LNCAP (cell line): Measurements from ENCODE around the gene SLC12A8.

Experiments used
- CTCF ChIP-seq: fragments of 450-650 bp; IDR thresholded peaks from 2 replicates; pipeline ENCODE4 v1.5.1; 2017; ENCODE audit warnings: mild to moderate bottlenecking

SLC12A8 gene

DNA sequence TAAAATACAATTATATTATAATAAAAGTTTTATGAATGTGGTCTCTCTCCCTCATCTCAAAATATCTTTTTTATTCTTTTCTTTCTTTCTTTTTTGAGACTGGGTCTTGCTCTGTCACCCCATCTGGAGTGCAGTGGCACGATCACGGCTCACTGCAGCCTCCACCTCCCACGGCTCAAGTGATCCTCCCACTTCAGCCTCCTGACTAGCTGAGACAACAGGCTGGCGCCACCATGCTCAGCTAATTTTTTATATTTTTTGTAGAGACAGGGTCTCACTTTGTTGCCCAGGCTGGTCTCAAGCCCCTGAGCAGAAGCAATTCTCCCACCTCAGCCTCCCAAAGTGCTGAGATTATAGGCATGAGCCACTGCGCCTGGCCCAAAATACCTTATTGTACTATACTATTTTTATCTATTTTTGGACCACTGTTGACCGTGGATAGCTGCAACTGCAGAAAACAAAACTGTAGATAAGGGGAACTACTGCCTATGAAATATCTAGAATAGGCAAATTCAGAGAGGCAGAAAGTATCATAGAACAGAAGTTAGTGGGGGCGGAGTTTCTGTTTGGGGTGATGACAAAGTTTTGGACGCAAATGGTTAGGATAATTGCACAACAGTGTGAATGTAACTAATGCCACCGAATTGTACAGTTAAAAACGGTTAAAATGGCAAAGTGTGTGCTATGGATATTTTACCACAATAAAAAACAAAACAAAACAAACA is 66.6 kb downstream of the SLC12A8 start:
- TF ChIP-seq CTCF = no peak

GRCh38 chr3:125144653-125145314 is 67.8 kb downstream of the SLC12A8 start:
- TF ChIP-seq CTCF = no peak

DNA sequence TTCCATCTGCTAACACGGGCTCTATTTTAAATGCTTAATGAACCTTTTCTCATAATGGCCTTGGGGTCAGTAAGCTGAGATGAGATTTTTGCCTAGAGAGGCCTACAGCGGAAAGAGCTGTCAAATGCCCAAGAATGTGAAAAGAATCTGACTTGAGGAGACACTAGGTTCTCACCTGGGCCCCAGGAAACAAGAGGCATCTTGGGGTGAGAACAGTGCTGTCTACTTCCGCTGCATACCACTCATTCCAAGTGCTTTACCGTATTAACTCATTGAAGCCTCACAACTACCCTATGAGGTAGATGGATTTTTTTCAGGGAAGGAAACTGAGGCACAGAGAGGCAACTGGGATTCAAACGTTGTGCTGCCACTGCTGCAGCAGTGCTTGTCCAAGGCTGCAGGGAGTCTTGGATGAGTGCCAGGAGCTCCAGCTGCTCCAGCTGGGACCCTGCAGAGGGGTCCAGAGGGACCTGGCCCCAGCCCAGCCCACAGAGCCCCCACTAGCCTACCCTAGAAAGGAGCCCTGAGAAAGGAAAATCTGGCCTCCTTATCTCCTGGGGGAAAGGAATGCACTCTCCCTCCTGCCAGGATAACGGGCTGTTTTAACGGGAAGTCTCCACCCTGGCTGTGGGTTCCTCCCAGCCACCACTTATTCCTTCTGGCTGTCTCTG is 68.4 kb downstream of the SLC12A8 start:
- TF ChIP-seq CTCF = no peak

DNA sequence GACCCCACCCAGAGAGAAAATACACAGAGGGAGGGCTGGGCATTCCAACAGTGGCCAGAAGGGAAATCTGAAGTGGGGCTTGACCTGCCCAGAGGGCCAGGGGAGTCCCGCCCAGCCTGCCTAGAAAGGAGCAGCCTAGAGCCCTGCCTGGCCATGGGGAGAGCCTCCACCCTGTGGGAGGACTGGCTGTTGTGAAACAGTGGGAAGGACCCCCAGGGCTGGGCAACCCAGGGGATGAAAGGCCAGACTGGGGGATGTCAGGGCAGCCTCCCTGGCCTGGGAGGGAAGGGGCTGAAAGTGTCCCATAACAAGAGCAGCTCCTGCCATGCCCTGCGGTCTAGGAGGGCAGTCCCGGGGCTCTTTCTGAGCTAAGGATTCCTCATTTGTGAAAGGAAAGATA is 69.0 kb downstream of the SLC12A8 start:
- TF ChIP-seq CTCF = no peak

DNA sequence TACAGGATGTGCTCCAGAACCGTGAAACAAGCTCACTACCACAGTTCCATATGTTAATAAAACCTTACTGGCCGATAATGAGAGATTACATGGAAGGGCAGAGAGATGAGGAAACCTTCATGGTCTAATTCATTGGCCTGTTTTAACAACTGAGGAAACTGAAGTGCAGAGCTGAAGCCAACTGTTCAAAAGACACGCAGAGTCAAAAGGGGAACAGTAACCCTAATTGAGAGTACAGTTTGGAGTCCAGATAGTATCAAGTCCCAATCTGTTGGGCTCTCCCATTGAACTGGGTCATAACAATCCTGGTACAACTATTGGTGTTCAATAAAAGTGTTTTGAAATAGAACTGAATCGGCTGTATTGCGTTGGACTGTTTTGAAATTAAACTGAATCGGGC is 69.6 kb downstream of the SLC12A8 start:
- no peak for TF ChIP-seq CTCF

GRCh38 chr3:125142420-125142778 is 70.1 kb downstream of the SLC12A8 start:
- TF ChIP-seq CTCF = no peak

- no peak for TF ChIP-seq CTCF
Observed at GRCh38 chr3:125141596-125142419, 70.7 kb downstream of the SLC12A8 start.
